NCI-H146 treated with DMSO at 0.1 percent for 48 hours (cell line): Measurements from ENCODE around the gene SNTG2.
"Not testable (repeated sequence)": the region's sequence is repeated elsewhere in the genome, so short reads cannot be mapped to it uniquely, and the experiment has no call there.

ENCODE experiments used
- DNase-seq: peaks from one replicate; lab custom pipeline; 2025; ENCODE audit not compliant: unreplicated experiment; lab: John Stamatoyannopoulos, UW

Gene SNTG2

DNA sequence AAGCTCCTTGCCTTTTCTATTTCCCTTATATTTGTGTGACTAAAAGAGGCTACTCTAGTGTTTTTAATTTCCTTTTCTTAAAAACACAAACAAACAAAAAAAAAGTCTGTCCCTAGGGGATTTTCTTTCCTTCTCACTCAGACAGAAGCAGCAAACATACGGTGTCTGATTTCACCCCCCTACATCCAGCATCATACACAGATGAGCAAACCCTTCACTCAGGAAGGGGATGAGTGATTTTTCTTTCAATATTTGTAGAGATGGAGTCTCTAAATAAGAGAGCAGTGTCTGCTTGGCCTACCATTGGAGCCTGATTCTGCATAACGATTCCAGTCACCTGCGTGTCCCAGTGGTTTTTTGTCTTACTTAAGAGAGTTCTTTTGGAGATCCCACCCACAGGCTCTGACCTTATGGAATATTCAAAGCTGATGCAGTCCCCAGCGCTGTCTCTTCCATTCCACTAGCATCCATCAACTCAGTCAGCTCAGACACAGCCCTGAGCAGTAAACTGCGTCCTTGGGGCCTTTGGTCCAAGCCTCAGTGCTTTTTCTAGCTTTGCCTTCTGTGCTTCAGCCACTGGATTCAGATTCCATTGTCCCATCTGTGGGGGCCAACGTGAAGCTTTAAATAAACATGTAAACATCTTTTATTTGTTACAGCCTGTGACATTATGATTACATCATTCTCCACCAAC is 410.1 kb downstream of the SNTG2 start:
- DNase-seq, result no peak

DNA sequence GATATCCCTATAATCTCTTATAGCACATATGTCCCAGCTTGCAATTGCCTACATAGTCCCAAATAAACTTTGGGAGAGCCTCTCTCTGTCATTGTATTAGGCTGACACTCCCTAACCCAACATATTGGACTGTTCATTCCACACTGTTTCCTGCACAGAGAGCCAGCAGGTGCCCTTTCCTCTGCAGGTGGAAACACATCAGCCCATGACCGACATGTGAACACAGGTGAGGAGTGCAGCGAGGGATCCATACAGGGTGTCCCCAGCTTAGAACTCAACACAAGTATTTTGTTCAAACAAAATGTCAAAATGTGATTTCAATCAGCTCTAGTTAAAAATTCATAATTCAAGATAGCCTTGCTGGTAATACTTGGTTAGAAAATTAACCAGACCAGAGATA is 412.7 kb downstream of the SNTG2 start:
- no peak for DNase-seq

DNA sequence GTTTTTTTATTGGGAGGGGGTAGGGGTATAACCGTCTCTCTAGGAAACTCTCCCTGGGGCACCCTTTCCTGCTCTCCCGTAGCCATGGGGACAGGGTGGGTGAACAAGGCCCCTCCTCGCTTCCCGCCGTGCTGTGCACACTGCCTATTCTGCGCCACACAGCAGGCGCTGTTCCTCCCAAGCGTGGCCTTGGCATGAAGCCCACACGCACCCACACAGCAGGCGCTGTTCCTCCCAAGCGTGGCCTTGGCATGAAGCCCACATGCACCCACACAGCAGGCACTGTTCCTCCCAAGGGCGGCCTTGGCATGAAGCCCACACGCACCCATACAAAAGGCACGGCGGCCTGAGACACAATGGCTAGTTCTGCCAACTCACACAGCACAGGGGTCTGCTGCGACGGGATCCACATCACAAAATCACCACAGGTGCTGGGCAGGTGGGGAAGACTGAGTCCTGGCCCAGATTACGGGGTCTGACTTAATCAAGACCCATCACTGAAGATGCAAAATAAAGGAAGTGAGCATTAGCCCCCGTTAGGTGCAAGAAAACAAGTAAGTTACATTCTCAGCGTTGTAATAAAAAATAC is 416.0 kb downstream of the SNTG2 start:
- no peak for DNase-seq

DNA sequence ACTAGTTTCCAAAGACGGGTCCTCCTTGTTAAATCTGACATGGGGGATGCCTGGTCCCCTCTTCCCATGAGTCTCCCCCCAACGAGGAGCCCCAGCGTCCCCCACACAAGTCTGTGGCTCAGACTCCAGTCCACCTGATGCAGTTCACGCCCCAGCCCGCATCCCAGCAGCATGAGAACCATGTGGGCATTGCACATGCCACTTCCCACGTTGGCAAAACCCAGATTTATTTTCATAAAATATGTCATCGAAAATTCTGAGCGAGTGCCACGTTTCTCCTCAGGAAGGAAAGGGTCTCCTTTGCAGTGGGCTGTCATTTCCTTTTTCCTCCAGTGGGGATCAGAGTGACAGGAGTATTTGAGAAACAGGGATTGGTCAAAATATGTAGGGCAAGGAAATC is 417.0 kb downstream of the SNTG2 start:
- DNase-seq, result no peak

DNA sequence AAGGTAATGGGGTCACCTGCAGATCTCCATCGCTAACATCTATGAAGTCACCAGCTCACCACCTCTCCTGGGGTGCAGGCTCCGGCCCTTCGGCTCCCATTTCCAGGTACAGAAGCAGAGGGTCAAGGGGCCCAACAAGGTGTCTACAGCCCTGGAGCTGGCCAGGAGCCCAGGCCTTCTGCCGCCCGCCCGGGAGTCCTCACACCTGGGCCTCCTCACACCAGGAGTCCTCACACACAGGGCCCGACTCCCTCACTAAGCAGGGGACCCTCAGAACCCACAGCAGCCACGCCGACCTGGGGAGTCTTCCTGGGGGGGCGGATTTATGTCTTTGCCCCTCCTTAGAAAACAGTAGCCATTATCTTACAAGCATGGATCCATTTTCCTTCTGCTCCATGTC is 419.3 kb downstream of the SNTG2 start:
- no peak for DNase-seq

DNA sequence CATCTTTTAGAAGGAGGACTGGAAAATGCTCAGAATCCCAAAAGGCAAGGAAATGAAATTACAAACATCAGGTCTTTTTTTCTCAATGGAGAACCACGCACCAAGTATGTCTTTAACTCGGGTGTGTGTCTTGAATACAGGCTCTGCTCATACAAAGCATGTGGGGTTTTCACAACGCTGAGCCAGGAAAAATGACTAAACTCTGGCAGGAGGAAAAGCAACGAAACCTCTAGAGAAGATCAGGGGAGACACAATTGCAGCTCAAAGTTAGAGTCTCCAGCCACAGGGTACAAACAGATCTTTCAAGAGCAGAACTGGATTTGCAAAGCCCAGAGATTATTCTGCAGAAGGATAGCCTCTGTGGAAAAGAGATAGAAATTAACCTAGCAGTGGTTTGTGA is 419.8 kb downstream of the SNTG2 start:
- DNase-seq, result no peak

DNA sequence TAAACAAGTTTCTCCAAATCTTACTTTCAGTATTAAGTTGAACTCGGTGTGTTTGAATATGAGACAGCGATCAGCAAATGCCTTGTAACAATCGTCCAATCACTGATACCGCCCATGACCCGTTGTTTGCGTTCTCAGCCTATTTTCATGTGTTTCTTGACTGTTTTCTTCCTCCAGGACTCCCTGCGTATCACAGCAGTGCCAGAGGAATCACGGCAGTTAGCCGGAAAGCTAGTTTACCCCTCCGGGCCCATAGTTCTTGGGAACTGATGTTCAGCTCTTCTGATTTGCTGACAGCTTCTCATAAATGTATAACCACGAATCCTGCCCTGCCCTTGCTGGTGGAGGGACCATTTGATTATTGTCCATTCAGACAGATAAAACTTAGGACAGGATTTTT is 420.4 kb downstream of the SNTG2 start:
- DNase-seq, result no peak

DNA sequence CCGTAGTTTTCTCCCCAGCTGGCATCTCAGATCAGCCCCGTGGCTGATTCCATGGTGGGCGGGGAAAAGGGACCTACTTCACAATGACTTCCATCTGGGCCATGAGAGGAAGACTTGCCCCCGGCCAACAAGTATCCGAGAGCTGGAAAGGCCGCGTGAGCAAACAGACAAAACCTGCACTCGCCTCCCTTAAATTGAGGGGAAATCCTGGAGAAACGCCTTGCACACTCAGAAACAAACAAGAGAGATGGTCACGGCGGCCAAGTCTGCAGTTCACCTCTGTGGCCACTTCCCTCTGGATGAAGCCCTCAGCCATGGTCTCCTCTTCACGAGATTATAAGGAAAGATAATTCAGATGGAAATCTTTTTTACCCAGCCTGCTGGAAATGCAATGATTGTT is 423.2 kb downstream of the SNTG2 start:
- DNase-seq, result no peak

DNA sequence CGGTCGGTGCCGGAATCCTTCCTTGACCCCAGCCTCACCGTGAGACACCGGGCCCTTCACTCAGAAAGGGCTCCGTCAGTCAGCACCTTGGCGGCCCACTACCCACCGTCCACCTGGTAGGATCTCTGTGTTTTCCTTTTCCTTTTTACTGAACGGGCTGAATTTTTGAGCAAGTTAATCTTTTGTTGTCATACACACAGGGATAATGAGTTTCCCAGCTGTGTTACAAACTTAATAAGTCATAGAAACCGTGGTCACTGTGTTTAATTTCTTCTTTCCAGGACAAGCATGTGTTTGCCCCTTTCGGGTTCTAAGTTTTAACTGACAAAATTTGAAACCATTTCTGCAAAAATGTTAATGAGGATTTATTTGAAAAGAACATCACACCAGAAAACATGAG is 423.6 kb downstream of the SNTG2 start:
- no peak for DNase-seq

DNA sequence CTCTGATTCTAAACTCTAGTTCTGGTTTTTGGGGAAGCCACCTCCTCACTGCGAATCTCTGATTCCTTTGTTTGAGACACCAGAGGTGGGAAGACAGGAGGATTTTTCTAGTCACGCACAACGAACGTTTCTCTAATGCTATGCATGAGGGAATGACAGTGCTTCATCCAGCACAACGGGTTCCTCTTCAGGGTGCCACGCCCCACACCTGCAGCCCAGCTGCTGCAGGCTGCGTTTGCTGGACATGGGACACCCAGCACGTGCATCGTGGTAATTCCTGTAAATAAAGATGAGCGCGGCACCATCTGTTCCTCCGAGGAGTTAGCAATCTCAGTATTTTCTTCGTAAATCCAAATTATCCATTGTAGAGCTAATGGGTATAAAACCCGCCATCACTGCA is 425.1 kb downstream of the SNTG2 start:
- no peak for DNase-seq

DNA sequence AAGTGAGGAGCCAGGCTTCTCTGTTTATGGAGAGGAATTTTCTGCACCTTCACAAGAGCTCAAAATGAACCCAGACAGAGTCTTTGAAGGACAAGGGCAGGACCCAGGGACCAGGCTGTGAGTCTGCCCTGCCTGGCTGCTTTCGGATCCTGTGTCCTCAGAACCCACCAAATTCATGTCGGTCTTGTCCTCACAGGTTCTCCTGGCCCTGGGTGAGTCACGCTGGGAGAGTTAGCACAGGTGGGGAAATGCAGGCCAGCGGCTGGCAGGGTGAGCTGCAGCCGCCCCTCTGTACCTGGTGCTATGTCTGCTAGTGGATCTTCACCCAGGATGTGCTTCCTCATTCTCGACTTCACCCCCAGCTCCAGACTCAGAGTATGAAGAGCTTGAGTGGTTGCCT is 426.8 kb downstream of the SNTG2 start:
- no peak for DNase-seq

DNA sequence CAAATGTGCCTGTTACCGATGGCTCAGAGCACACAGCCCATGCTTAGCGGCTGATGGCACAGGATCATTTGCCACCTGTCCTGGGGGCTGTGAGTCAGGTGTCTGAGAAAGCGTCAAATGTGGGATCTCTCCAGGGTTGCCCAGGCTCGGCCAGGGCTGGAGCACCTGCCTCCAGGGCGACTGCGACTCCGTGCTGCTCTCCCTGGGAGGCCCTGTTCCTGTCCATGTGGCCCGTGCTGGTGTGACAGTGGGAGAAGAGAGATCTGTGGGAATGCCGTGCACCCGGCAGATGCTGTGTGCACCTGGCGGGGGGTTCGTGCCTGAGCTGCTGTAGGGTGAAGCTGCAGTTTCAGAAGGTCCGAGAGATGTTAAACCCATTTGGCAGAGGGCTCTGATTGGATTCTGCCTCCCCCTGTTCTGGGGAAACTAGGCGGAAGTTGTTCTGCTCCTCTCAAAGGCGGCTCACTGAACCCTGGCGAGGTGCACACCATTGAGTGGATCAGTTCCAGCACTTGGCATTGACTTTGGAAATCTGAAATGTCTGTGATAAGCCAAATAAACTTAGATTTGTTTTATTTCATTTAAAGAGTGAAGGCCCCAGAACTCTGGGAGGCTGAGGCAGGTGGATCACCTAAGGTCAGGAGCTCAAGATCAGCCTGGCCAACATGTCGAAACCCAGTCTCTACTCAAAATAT is 428.0 kb downstream of the SNTG2 start:
- DNase-seq, result no peak

DNA sequence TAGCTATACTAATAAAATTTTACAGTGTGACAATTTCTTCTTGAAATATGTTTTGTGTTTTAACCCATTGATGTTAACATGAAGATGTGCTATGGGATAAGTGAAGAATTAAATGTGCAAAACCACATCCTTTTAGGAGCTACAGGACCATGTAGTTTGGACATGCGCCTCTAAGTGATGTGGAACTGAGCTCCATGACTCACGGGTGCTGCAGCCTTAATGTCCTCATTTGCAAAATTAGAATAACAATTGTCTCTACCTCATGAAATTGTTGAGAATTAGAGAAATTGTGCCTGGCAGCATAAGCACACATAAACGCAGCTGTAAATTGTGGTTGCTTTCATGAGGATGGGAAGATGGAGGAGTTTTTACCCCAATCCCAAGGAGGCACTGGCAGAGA is 431.0 kb downstream of the SNTG2 start:
- DNase-seq, result no peak

DNA sequence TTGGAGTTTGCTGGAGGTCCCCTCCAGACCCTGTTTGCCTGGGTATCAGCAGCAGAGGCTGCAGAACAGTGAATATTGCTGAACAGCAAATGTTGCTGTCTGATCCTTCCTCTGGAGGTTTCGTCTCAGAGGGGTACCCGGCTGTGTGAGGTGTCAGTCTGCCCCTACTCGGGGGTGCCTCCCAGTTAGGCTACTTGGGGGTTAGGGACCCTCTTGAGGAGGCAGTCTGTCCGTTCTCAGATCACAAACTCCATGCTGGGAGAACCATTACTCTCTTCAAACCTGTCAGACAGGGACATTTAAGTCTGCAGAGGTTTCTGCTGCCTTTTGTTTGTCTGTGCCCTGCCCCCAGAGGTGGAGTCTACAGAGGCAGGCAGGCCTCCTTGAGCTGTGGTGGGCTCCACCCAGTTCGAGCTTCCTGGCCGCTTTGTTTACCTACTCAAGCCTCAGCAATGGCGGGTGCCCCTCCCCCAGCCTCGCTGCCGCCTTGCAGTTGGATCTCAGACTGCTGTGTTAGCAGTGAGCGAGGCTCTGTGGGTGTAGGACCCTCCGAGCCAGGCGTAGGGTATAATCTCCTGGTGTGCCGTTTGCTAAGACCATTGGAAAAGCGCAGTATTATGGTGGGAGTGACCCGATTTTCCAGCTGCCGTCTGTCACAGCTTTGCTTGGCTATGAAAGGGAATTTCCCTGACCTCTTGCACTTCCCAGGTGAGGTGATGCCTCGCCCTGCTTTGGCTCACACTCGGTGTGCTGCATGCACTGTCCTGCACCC is 437.5 kb downstream of the SNTG2 start:
- DNase-seq, result not testable (repeated sequence)

DNA sequence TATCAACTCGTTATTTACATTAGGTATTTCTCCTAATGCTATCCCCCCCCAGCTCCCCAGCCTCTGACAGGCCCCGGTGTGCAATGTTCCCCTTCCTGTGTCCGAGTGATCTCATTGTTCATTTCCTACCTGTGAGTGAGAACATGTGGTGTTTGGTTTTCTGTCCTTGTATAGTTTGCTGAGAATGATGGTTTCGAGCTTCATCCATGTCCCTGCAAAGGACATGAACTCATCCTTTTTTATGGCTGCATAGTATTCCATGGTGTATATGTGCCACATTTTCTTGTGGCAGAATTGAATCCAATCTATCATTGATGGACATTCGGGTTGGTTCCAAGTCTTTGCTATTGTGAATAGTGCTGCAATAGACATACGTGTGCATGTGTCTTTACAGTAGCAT is 439.5 kb downstream of the SNTG2 start:
- not testable (repeated sequence) for DNase-seq

DNA sequence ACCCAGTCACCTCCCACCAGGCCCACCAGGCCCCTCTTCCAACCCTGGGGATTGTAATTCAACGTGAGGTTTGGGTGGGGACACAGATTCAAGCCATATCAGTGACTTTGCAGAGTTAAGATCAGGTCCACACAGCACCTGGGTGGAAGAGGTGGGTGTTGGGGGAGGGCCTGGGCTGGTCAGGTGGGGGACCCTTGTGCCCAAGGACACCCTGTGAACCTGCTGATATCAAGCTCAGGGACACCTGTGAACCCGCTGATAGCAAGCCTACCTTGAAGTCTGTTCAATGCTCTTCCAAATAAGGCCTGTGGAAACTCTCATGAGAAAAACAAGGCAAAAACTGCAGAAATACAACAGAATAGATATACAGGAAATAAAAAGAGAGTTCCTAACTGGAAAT is 442.7 kb downstream of the SNTG2 start:
- no peak for DNase-seq

DNA sequence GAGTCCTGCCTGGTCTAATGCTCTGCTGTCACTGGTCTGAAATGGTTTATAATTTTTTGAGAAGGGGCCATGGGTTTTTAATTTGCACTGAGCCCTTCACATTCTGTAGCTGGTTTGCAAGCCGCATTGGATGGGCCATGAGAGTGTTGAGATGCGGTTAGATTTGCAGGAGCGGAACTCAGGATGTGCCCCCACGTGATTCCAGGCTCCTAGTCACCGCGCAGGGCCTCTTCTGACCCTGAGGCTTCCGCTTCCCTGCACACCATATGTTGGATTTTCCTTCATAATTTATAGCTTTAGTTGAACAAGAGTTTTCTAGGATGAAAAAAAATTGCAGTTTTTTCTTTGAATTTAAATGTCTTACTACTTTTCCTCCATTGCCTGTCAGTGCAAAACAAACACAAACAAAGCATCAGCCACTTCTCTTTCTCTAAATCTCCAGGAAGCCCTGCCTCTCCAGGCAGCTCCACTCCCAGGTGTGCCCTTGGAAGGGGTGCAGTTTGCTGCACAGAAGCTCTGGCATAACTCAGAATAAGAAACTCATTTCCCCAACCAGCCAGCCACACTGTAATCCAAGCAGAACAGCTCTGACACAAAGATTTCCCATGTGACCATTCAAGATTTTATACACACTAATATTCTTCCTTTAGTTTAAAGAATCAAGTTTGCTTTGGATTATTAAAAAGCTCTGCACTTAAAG is 444.2 kb downstream of the SNTG2 start:
- no peak for DNase-seq

DNA sequence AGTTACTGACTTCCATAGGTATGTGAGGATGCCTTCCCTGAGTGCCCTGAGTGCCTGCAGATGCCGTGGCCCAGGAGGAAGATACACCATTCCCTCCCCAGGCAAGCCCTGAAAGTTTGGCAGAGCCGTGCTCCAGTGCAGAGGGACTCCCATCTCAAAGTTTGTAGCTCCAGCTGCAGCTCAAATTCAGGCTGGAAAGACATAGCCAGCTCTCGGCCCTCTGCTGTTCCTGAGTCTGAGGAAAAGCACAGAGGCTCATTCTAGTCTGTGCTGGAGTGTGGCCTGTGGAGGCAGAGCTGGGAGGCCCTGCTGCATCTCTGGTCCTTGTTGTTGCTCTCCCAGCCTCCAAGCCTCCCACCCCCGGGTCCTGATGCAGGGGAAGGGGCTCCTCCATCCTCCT is 446.7 kb downstream of the SNTG2 start:
- DNase-seq, result no peak

DNA sequence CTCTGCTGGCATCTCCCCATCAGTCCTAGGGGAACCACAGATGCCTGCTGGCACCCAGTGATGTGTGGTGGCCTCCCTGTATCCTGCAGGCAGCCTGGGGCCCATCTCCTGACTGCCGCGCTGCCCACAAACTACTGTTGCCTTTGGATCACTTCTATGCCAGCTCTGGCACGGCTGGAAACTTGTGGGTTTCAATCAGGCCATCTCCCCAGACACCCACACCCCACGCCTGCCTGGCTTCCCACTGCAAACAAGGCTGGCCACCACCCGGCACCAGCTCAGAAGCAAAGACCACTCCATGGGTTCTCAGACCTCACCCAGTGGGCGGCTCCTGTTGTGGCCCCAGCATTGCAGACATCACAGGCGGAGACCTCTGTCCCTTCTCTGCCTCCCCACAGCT is 447.5 kb downstream of the SNTG2 start:
- no peak for DNase-seq

DNA sequence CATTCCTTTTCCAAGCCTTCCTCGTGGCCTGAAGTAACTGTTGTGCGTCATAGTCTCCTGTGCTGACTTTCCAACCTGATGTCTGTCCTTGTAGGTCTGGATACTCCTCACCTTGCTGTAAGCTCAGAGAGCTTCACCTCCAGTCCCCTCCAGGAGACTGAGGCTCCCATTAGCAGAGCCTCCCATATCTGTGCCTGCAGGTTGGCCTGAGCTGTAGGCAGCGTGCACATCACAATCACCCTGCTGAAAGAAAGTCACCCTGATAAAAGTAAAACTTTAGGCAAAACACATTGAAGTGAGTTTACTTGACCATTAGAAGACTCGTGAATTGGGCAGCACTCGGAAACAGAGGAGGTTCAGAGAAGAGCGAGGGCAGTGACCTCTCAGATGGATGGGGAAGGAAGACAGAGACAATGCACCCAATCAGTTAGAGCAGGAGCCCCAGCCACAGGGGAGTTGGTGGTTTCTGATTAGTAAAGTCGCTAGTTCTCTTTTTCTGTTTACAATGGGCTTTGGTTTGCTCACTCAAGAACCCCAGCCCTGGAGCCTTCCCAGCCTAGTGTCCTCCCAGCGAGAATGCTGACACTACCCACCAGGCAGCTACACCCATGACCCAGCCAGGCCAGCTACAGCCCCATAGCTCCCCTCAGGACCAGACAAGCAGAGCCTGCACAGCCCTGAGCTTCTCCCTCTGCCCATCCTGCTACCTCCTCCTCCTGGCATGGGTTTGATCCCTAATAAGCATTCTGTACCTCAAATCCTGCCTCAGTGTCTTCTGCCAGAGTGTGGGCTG is 450.5 kb downstream of the SNTG2 start:
- DNase-seq, result no peak
